Nephron (organoid): ENCODE data around the gene RASGRP3.

Source experiments
- H3K27ac Mint-ChIP-seq, 3 experiments: 2 replicates each; pipeline ENCODE4 v1.8.0; 2020; ENCODE audit warnings: mixed read lengths in 3 of 3, mild to moderate bottlenecking in 2 of 3, moderate library complexity in 1 of 3
- H3K27me3 Mint-ChIP-seq: 2 replicates; pipeline ENCODE4 v1.8.0; 2021; ENCODE audit warnings: low read depth, mild to moderate bottlenecking, moderate library complexity, mixed read lengths
- H3K36me3 Mint-ChIP-seq: 2 replicates; pipeline ENCODE4 v1.8.0; 2020; ENCODE audit warnings: low read depth, mixed read lengths
- H3K4me1 Mint-ChIP-seq: 2 replicates; pipeline ENCODE4 v1.8.0; 2020; ENCODE audit warnings: mixed read lengths
- H3K4me3 Mint-ChIP-seq, 3 experiments: 2 replicates each; pipeline ENCODE4 v1.8.0; 2020; ENCODE audit warnings: mild to moderate bottlenecking in 3 of 3, mixed read lengths in 3 of 3, moderate library complexity in 2 of 3
- H3K9me3 Mint-ChIP-seq: 2 replicates; pipeline ENCODE4 v1.8.0; 2020; ENCODE audit warnings: mixed read lengths
- TF ChIP-seq, protein P1 (sequence below), 3 experiments: fragments of 200-600 bp; sonication (generic); IDR thresholded peaks; one replicate each; pipeline ENCODE4 v1.5.0; 2021; ENCODE audit warnings: antibody characterized with exemption in 3 of 3; ENCODE audit not compliant: unreplicated experiment in 3 of 3

RASGRP3 gene

DNA sequence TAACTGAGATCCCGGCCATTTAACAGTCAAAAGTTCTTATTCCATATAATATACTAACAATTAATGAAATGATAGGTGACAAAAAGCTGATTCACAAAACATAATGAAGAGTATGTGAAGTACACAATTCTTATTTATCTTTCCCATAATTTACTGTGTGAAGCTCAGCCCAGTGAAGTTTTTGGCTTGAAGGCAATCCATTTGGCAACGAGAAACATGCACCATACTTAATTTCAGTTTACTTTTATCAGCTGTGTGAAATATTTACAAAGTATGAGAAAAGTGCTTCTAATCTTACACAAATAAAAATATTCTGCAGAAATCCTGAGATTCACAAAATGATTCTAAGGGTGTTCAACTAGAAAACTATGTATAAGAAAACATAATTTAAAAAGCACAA, 110.3 kb downstream of the RASGRP3 start:
- peaks cover 44% of the 10 kb centered on the region for H3K36me3 Mint-ChIP-seq
- TF ChIP-seq, protein P1, sequence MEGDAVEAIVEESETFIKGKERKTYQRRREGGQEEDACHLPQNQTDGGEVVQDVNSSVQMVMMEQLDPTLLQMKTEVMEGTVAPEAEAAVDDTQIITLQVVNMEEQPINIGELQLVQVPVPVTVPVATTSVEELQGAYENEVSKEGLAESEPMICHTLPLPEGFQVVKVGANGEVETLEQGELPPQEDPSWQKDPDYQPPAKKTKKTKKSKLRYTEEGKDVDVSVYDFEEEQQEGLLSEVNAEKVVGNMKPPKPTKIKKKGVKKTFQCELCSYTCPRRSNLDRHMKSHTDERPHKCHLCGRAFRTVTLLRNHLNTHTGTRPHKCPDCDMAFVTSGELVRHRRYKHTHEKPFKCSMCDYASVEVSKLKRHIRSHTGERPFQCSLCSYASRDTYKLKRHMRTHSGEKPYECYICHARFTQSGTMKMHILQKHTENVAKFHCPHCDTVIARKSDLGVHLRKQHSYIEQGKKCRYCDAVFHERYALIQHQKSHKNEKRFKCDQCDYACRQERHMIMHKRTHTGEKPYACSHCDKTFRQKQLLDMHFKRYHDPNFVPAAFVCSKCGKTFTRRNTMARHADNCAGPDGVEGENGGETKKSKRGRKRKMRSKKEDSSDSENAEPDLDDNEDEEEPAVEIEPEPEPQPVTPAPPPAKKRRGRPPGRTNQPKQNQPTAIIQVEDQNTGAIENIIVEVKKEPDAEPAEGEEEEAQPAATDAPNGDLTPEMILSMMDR (IDR thresholded peaks at IDR 0.05; ENCODE audit: unreplicated experiment in 3 of 3) = no peak
- no peaks in the 10 kb centered on the region for H3K9me3 Mint-ChIP-seq
- H3K27me3 Mint-ChIP-seq = no peaks in the 10 kb centered on the region
- H3K27ac Mint-ChIP-seq = peak overlapping the region in 1 of 3 experiments; percentile 58
- no peak overlapping the region for H3K4me3 Mint-ChIP-seq
- peaks cover 50% of the 10 kb centered on the region for H3K4me1 Mint-ChIP-seq

DNA sequence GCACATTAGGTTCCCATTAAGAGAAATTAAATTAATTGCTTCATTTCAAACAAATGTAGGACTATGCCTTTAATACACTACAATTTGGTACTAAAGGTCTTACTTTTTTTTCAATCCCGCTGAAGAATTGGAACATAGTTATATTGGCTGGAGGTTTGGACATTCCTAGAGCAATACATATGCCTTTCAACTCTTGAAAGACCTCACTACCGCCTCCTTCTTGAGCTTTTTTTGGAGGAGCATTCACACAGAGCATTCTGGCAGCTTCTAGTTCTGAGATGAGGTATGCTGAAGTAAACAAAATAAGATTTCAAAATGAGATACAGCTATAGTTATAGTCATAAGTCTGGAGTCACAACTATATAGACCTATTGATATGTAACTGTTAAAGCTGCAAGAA, 111.8 kb downstream of the RASGRP3 start:
- no peaks in the 10 kb centered on the region for H3K9me3 Mint-ChIP-seq
- H3K36me3 Mint-ChIP-seq = peaks cover 53% of the 10 kb centered on the region
- peaks cover 49% of the 10 kb centered on the region for H3K4me1 Mint-ChIP-seq
- TF ChIP-seq, protein P1 (IDR thresholded peaks at IDR 0.05; ENCODE audit: unreplicated experiment in 3 of 3) = no peak
- peak overlapping the region in 1 of 3 experiments; percentile 52 for H3K4me3 Mint-ChIP-seq
- H3K27ac Mint-ChIP-seq = peak overlapping the region in 2 of 3 experiments; percentile 32 to 81
- H3K27me3 Mint-ChIP-seq = no peaks in the 10 kb centered on the region

DNA sequence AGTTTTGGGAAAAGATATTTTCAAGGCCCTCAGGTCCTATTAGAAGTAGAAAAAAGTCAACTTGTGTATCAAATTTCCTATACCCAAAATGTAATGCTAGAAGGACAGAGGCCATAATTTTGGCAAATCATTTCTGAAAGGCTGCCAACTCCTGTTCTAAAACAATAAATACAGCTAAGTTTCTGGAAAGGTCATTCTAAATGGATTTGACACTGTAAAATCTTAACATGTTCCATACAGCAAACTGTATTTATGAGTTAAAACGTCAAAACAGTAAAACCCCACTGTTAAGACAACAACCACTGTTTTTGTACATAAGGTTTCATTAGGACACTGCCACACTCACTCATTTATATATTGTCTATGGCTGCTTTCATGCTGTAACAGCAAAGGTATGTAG, 113.0 kb downstream of the RASGRP3 start:
- TF ChIP-seq, protein P1 (IDR thresholded peaks at IDR 0.05; ENCODE audit: unreplicated experiment in 3 of 3) = no peak
- peak overlapping the region; percentile 3 to 56 (median 32) for H3K27ac Mint-ChIP-seq
- no peaks in the 10 kb centered on the region for H3K27me3 Mint-ChIP-seq
- H3K36me3 Mint-ChIP-seq = peaks cover 56% of the 10 kb centered on the region
- peaks cover 51% of the 10 kb centered on the region for H3K4me1 Mint-ChIP-seq
- no peaks in the 10 kb centered on the region for H3K9me3 Mint-ChIP-seq
- H3K4me3 Mint-ChIP-seq = no peak overlapping the region

DNA sequence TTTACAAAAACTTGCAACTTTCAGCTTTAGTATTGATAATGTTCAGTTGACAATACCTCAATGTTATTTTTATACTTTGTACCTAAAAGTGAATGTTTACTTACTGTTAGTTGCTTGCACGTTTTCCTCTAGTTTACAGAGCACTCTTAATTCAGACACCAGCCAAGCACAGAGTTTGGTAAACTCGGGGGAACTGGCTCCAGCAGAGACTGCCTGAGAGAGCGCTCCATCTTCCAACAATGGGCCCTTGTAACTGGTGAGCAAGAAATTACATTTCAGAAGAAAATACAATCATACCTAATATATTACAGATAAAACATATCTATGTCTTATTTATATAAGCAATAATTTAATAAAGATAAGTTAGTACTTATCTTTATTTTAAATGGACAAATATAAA, 118.9 kb downstream of the RASGRP3 start:
- no peak overlapping the region for H3K27ac Mint-ChIP-seq
- H3K4me1 Mint-ChIP-seq = peaks cover 53% of the 10 kb centered on the region
- no peaks in the 10 kb centered on the region for H3K27me3 Mint-ChIP-seq
- H3K9me3 Mint-ChIP-seq = no peaks in the 10 kb centered on the region
- TF ChIP-seq, protein P1 (IDR thresholded peaks at IDR 0.05; ENCODE audit: unreplicated experiment in 3 of 3) = no peak
- H3K36me3 Mint-ChIP-seq = peaks cover 36% of the 10 kb centered on the region
- peak overlapping the region in 2 of 3 experiments; percentile 26 to 53 for H3K4me3 Mint-ChIP-seq

DNA sequence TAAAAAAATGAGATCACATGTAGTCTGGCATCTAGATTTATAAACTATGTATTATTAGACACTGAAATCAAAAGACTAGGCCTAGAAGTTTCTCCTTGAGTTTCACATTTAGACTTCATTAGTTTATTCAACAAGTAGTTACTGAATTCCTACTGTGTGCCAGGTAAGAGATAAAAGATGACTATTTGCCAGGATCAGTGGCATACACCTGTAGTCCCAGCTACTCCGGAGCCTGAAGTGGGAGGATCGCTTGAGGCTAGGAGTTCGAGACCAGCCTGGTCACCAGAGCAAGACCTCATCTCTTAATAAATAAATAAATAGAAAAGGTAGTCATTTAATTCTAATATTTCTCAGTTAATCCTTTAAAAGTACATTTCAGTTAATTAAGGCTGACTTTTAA, 120.6 kb downstream of the RASGRP3 start:
- Mint-ChIP-seq H3K4me1 (peaks cover 42% of the 10 kb centered on the region), H3K27ac (peak overlapping the region in 1 of 3 experiments; percentile 6)
- TF ChIP-seq, protein P1 (IDR thresholded peaks at IDR 0.05; ENCODE audit: unreplicated experiment in 3 of 3) = no peak

DNA sequence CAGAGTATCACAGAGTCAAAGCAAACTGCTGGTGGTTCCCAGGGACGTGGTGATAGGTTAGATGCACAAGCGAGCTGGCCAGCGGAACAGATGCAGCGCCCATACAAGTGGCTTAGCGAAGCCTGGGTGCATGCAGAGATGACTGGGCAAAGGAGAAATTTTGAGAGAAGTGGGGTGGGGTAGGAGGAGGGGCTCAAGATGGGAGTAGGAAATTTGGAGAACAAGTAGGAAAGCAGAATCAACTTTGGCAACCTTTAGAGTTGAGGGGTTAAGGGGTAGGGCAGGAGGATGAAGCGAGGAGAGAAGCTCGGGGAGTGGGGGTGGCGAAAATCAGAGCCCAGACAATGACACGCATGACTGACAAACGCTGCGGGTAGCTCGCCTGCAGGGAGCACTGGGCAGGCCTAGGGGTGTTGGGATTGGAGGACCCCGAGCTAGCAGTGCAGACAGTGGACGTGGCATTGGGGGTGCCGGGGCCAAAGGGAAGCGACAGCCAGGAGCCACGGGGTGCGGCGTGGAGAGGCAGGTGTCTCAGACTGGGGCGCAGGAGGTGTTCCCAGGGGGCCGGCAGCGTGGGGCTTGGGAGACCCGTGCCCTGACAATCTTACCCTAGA, 122.2 kb downstream of the RASGRP3 start:
- peaks cover 11% of the 10 kb centered on the region for H3K36me3 Mint-ChIP-seq
- H3K4me1 Mint-ChIP-seq = peaks cover 33% of the 10 kb centered on the region
- no peaks in the 10 kb centered on the region for H3K27me3 Mint-ChIP-seq
- peak overlapping the region; percentile 88 to 90 (median 90) for H3K4me3 Mint-ChIP-seq
- H3K27ac Mint-ChIP-seq = peak overlapping the region; percentile 60 to 96 (median 91)
- TF ChIP-seq, protein P1 (IDR thresholded peaks at IDR 0.05; ENCODE audit: unreplicated experiment in 3 of 3) = no peak
- H3K9me3 Mint-ChIP-seq = no peaks in the 10 kb centered on the region

More for the DNA sequence above, 120.6 kb downstream of the RASGRP3 start:
- Mint-ChIP-seq H3K9me3 (no peaks in the 10 kb centered on the region), H3K27me3 (no peaks in the 10 kb centered on the region), H3K4me3 (peak overlapping the region; percentile 88 to 90 (median 90)), H3K36me3 (peaks cover 25% of the 10 kb centered on the region)
